ENCODE results near the gene CHD3.

CHD3 gene

GRCh38 chr17:7922269-7922844, 33.8 kb downstream of the CHD3 start:
- TF ChIP-seq CTCF (IDR thresholded peaks at IDR 0.05; ENCODE audit: extremely low read depth, missing control alignments): no peak
- DNase-seq (ENCODE audit: low spot score): no peak

GRCh38 chr17:7922845-7923628, 34.4 kb downstream of the CHD3 start:
- no peak for TF ChIP-seq CTCF (IDR thresholded peaks at IDR 0.05; ENCODE audit: extremely low read depth, missing control alignments)
- DNase-seq (ENCODE audit: low spot score): peak; percentile 82

- no peak for TF ChIP-seq CTCF (IDR thresholded peaks at IDR 0.05; ENCODE audit: extremely low read depth, missing control alignments)
- DNase-seq (ENCODE audit: low spot score): no peak
Measured at GRCh38 chr17:7927596-7927995, 39.0 kb downstream of the CHD3 start.

GRCh38 chr17:7929158-7930023, 40.8 kb downstream of the CHD3 start, which contains the start of gene KCNAB3:
Gene KCNAB3, minus strand, starts transcription at chr17:7929856. Its CDS starts 421 bp downstream, at chr17:7929435.
- no peak for TF ChIP-seq CTCF (IDR thresholded peaks at IDR 0.05; ENCODE audit: extremely low read depth, missing control alignments)
- peak; percentile 89 for DNase-seq (ENCODE audit: low spot score)

- no peak for DNase-seq (ENCODE audit: low spot score)
- TF ChIP-seq CTCF (IDR thresholded peaks at IDR 0.05; ENCODE audit: extremely low read depth, missing control alignments): no peak
Measured at GRCh38 chr17:7930841-7931631, 42.4 kb downstream of the CHD3 start.

GRCh38 chr17:7931709-7932482, 43.3 kb downstream of the CHD3 start, which contains the start of the genes CNTROB and TRAPPC1:
Gene CNTROB, plus strand, starts transcription at chr17:7932206. Its CDS starts 874 bp downstream, at chr17:7933080.
Gene TRAPPC1, minus strand, starts transcription at chr17:7931946. Its CDS starts 117 bp downstream, at chr17:7931829.
- peak; percentile 99 for DNase-seq (ENCODE audit: low spot score)
- no peak for TF ChIP-seq CTCF (IDR thresholded peaks at IDR 0.05; ENCODE audit: extremely low read depth, missing control alignments)
